Measurements from ENCODE around the gene CCDC157.
A peak's percentile ranks its signal among the peaks of the same experiment; 100 is the strongest.

Gene CCDC157

GRCh38 chr22:30357650-30358215 lies 926 bp downstream of the CCDC157 start:
- no peak for DNase-seq

DNA sequence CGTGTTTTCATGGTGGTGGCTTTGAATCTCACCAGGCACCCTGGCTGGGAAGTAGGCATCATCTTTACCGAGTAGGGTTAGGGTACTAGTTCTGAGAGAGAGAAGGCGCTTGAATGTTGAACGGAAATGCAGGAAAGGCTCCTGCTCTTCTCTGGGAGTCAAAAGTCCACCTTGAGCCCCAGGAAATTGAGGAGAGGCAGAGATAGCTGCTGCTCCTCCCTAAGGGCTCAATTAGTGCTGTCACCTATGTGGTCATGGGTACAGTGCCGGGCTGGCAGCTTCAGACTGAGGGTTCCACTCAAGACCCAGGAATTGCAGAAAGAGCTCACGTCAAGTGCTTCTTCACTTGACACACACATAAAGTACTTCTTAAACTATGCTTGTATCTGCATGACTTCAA lies 1.7 kb downstream of the CCDC157 start:
- DNase-seq, result no peak

GRCh38 chr22:30361916-30362650 lies 5.3 kb downstream of the CCDC157 start:
- no peak for DNase-seq

DNA sequence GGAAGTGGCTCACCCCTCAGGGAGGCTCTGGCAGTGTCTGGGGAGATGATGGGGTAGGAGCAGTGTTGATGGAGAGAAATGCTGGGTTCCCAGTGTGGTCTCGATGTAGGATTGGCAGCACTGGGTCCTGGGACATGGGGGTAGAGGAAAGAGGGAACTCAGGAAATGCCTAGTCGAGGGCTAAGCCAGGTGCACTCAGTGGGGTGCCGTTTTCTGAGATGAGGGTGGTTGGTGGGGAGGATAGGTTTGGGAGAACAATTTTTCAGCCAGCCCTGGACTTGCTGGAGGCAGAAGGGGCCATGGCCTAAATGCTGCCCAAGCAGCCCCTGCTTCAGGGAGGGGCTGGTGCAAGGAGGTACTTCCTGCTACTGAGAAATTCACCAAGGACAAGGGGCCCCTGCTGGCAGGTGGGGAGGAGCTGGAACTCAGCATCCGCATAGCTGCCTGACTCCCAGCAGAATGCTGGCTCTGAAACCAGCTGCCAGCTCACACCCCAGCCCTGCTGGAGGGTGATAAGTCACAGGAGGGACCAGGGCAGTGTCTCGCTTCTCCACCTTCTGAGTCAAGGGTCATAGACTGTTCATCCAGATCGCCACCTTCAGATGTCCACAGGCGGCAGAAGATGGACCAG lies 6.0 kb downstream of the CCDC157 start:
- DNase-seq, result no peak

DNA sequence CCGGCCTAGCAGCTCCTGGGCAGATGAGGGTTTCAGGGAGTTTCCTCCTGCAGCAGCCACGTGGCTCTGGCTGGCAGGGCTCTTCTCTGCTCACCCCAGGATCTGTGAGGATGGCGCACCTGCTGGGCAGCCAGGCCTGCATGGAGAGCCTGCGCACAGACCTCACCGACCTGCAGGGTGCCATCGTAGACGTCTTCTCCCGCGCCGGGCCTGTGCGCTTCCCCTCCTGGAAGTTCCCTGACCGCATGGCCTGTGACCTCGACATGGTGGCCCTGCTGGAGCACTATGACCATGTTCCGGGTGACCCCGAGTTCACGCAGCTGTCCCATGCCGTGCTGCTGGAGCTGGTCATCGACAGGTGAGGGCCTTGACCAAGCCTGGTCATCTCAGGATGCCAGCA lies 9.1 kb downstream of the CCDC157 start:
- no peak for DNase-seq

- DNase-seq, result no peak
These were observed 11.6 kb downstream of the CCDC157 start for GRCh38 chr22:30368420-30368819.

DNA sequence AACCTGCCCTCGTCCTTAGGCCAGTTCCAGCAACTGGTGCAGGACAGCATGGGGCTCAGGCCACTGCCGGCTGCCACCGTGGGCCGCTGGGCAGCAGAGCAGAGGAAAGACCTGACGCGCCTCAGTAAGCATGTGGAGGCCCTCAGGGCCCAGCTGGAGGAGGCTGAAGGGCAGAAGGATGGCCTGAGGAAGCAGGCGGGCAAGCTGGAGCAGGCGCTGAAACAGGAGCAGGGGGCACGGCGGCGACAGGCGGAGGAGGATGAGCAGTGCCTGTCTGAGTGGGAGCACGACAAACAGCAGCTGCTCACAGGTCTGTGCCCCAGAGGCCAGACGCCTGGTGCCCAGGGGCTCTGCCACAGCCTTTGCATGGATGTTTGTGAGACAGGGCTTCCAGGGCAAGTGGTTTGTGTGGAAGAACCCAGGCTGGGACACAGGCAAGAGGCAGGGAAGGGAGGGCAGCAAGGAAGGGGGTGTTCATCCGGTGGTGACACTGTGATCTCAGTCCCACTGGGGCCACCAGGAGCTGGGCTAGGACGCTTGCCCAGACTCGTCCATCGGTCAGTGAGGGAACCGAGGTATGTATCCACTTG lies 13.9 kb downstream of the CCDC157 start:
- DNase-seq, result no peak

GRCh38 chr22:30371321-30371720 lies 14.5 kb downstream of the CCDC157 start:
- DNase-seq, result no peak

- no peak for DNase-seq
These were observed 15.2 kb downstream of the CCDC157 start for GRCh38 chr22:30371981-30372380.

- peak; percentile 62 for DNase-seq
These were observed 16.1 kb downstream of the CCDC157 start for GRCh38 chr22:30372915-30373314.

DNA sequence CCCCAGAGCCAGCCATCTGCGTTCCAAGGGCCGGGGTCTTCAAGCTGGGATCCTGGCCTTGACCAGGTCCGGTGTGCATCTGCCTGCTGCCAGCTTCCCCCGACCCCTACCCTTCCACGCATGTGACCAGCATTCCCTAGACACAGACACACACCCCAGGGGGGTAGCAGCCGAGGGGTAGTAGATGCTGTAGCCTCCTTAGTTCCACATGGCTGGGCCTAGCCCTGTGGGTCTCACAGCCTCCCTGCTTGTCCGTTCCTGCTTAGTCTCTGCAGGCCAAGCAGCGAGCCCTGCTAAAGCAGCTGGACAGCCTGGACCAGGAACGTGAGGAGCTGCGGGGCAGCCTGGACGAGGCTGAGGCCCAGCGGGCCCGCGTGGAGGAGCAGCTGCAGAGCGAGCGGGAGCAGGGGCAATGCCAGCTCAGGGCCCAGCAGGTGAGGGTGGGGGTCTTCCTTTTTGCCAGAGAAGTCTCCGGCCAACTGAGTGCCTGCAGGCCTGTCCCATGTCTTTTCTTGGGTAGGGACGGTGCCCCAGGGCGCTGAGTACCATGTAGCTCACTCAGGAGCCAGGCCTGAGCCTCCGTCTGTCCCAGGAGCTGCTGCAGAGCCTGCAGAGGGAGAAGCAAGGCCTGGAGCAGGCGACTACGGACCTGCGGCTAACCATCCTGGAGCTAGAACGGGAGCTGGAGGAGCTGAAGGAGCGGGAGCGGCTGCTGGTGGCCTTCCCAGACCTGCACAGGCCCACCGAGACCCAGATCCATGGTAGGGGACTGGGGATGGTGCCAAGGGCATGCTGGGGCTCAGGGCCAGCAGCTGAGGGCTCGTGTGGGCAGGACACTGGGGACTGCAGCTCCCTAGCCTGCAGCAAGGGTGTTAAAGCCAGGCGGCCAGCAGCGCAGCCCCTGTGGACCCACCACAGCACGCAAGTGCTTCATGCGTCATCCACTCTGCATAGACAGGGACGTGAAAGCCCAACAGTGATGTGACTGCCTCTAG lies 16.8 kb downstream of the CCDC157 start:
- no peak for DNase-seq

- DNase-seq, result no peak
These were observed 18.6 kb downstream of the CCDC157 start for GRCh38 chr22:30375312-30375849.

GRCh38 chr22:30380011-30380410 lies 23.2 kb downstream of the CCDC157 start:
- no peak for DNase-seq

- no peak for DNase-seq
These were observed 24.5 kb downstream of the CCDC157 start for GRCh38 chr22:30381264-30381663.

DNA sequence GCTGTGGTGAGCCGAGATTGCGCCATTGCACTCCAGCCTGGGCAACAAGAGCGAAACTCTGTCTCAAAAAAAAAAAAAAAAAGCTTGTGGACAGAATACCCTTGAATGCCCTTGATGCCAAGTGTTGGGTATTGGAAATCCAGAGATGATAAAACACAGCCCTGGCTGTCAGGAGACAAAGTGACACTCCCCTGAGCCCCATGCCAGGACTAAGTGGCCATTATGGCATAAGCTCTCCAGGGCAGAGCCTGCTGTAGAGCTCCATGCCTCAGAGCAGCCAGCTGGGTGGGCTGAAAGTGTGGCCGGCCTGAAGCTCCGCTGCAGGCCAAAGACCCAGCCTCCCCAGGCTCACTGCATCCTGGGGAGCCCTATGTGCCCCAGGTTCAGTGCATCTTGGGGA lies 25.5 kb downstream of the CCDC157 start:
- no peak for DNase-seq

- DNase-seq, result no peak
These were observed 26.3 kb downstream of the CCDC157 start for GRCh38 chr22:30383061-30383460.

GRCh38 chr22:30385942-30386341 lies 29.1 kb downstream of the CCDC157 start:
- no peak for DNase-seq

DNA sequence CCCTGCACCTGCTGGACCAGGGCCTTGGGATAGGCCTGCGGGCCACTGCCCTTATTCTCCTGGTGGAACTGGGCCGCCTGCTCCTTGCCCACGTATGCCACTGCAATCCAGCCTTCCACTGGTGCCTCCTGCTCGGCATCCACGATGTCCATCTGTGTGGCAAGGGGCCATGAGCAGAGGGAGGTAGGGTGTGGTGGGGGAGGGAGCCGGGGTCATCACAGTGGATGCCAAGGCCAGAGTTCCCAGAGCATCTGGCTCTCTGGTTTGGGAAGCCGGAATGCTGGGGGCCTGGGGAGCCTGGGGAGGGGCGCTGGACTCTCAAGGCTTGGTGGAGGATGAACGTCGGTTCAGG lies 29.8 kb downstream of the CCDC157 start:
- no peak for DNase-seq

- peak; percentile 80 for DNase-seq
These were observed 30.4 kb downstream of the CCDC157 start, which contains the start of gene RNF215 for GRCh38 chr22:30386960-30387827. TSS of gene RNF215 (minus strand) at chr22:30387411. CDS start at chr22:30387313, 98 bp downstream.

GRCh38 chr22:30390974-30391691 lies 34.3 kb downstream of the CCDC157 start:
- DNase-seq, result peak; percentile 78

Measured in inflammatory macrophage treated with lipopolysaccharide for 4 hours (primary cell).